Superior temporal gyrus (tissue), 1 donor: ENCODE data around the gene GXYLT1.
"Not testable (repeated sequence)": the region's sequence is repeated elsewhere in the genome, so short reads cannot be mapped to it uniquely, and the experiment has no call there.

Source experiments
- DNase-seq: peaks from one replicate; pipeline ENCODE4 v3.0.0-alpha.2; 2016; ENCODE audit errors: extremely low spot score

Gene GXYLT1

DNA sequence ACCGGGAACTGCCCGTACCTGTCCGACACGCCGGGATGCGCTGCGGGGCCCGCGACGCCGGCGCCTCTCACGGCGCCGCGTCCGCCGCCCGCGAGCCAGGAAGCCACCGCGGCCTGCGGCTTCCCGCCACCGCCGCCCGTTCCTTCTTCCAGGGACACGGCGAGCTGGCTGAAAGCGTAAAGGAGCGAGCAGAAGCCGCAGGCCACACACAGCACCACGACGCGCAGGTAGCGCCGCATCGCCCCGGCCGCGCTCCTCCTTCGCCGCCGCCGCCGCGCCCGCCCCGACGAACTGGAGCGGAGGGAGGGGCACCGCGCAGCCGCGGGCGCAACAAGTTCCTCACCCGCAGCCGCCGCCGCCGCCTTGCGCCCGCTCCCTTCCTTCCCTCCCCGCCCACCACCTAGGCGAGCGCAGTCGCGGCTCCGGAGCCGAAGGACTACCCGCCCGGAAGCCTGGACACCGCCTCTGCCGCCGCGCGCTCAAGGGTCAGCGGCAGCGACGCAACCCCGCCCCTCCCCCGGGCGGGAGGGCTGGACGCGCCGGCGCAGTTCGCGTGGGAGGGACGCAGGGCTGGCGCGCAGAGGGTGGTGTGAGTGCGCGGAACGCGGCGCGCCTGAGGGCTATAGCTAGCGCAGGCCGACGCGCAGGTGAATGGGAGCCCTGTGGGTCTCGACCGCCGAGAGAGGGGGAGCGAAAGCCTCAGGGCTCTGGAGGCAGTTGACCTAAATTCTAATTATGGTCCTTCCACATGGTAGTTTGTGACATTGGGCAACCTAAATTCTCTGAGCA lies at the start of gene GXYLT1:
TSS of gene GXYLT1 (minus strand) at position 467 of the 789 bp plus-strand sequence. CDS start at position 239, 228 bp downstream.
- DNase-seq = peak; percentile 90

DNA sequence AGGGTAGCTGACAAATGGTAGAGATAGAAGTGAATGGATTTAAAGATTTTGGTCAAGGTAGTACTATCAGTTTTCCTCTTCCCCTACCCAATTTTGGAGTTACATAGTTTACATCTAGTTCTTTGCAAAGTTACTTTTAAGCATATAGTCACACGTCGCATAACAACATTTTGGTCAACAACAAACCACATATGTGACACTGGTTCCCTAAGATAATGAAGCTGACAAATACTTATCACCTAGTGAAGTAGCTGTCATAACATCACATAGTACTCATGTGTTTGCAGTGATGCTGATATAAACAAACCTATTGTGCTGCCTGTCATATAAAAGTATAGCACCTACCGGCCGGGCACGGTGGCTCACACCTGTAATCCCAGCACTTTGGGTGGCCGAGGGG lies 48.0 kb upstream of the GXYLT1 start:
- no peak for DNase-seq

DNA sequence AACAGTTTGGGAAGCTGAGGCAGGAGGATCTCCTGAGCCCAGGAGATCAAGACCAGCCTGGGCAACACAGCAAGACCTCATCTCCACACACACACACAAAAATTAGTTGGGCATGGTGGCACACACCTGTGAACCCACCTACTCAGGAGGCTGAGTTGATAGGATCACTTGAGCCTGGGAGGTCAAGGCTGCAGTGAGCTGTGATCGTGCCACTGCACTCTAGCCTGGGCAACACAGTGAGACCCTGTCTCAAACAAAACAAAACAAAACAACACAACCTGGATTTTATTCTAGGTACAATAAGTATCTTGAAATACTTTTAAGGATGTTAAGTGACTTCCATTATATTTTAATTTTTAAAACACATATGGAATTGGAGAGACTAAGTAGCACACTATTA lies 47.6 kb upstream of the GXYLT1 start:
- DNase-seq = no peak

GRCh38 chr12:42190376-42190775 lies 45.7 kb upstream of the GXYLT1 start:
- DNase-seq = no peak

DNA sequence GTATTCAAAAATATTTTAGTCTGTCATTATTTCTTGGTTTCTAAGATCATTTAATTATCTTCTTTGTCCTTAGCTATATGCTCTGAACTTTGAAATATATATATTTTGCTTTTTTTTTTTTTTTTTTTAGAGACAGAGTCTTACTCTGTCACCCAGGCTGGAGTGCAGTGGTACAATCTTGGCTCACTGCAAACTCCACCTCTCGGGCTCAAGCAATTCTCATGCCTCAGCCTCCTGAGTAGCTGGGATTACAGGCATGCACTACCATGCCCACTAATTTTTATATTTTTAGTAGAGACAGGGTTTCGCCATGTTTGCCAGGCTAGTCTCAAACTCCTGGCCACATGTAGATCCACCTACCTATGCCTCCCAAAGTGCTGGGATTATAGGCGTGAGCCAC lies 43.6 kb upstream of the GXYLT1 start:
- not testable (repeated sequence) for DNase-seq

- no peak for DNase-seq
Measured at GRCh38 chr12:42187799-42188198, 43.1 kb upstream of the GXYLT1 start.

DNA sequence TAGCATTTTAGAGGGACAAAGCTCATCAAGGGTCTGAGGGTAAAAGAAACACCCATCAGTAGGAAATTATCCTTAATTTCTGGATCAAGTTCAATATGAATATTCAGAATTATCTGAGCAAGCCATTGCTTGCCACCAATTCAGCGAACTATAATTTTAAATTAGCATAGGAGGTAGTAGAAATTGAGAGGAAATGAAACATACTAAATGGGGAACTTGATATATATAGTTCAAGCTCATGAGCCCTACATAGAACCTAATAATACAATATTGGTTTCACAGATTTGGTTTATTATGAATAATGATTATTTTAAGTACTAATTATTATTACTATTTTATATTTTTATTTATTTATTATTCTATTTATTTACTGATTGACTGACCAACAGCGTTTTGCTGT lies 42.1 kb upstream of the GXYLT1 start:
- no peak for DNase-seq

DNA sequence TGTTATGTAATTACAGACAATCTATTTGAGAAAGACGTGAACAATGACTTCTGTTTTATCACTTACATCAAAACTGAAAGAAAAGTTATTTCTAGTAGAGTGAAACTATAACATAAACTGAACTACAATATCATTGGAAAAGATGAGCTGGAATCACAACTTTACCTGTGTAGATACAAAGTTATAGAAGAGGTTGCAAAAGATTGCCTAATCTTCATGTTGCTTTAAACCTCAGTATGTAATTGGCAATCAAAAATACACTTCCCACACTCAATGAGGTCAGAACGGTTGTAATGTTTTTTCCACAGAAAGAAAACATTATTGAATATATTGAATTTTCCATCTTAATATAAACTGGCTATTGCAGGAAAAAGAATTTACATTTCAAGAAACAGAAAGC lies 37.7 kb upstream of the GXYLT1 start:
- DNase-seq = no peak

- no peak for DNase-seq
Measured at GRCh38 chr12:42180990-42181596, 36.4 kb upstream of the GXYLT1 start.

DNA sequence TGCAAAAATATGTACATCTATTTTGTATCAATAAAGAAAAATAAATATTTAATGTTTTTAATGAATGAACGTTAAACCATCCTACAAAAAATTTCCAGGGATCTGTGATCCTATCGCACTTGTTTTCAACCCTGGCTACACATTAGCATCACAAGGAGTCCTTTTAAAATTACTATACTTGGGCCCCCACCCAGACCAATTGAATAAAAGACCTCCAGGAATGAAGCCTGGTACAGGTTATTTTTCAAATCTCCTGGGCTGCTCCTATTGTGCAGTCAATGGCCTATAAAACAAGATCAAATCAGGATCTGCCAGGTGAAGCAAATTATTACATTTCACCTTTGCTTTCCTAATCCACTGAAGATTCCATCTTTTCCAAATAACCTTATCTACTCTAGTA lies 33.4 kb upstream of the GXYLT1 start:
- DNase-seq = no peak

- DNase-seq = no peak
Measured at GRCh38 chr12:42174978-42175377, 30.3 kb upstream of the GXYLT1 start.

GRCh38 chr12:42173961-42174521 lies 29.4 kb upstream of the GXYLT1 start:
- DNase-seq = no peak

- no peak for DNase-seq
Measured at GRCh38 chr12:42172441-42173210, 28.0 kb upstream of the GXYLT1 start.

- DNase-seq = no peak
Measured at GRCh38 chr12:42167711-42168110, 23.0 kb upstream of the GXYLT1 start.

- DNase-seq = no peak
Measured at GRCh38 chr12:42166501-42166900, 21.8 kb upstream of the GXYLT1 start.

DNA sequence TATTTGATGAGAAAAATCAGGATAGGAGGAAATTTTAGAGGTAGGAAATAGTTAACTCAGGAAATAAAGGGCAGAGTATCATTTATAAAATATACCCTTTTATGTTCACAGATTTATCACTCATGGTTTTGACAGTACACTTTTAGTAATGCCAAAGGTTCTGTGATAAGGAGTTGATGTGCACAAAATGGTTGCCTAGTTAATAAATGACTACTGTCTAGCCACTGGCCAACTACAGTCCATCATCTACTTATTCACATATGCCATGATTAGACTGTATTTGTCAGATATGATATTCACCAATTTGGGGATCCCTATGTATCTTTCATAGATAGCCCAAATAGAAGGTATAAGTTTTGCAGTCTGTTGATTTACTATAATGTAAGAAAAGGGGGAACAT lies 19.2 kb upstream of the GXYLT1 start:
- no peak for DNase-seq

DNA sequence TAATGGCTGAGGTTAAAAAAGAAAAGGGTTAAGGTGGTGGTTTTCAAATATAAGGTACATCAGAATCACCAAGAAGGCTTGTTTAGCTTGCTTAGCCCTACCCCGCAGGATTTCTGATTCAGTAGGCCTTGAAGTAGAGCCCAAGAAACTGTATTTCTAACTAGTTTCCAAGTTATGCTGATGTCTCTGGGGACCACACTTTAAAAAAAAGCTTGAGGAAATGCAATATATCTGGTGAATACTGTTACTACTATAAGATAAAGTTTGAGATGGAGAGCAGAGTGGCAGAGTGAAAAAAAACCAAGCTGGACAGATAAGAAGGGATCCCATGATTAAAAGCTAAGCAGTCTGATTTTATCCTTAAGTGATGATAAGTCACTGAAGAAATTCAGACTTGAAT lies 18.3 kb upstream of the GXYLT1 start:
- no peak for DNase-seq

DNA sequence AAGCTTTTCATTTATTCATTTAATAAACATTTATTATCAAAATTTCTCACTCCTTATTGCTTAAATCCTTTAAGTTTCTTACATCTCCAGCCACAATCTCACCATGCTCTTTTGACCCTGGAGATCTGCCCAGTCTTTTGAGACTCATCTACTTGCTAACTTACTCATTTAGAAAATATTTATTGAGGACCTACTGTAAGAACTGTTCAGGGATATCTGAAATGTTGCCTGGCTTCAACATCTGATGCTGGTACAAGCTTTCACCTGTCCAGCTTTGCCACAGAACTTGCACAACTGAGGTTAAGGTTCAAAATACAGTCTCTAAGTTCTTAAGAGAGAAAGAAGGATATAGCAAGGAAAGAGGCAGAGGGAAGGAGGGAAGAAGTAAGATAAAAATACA lies 17.5 kb upstream of the GXYLT1 start:
- DNase-seq = no peak

- no peak for DNase-seq
Measured at GRCh38 chr12:42161529-42161928, 16.9 kb upstream of the GXYLT1 start.

DNA sequence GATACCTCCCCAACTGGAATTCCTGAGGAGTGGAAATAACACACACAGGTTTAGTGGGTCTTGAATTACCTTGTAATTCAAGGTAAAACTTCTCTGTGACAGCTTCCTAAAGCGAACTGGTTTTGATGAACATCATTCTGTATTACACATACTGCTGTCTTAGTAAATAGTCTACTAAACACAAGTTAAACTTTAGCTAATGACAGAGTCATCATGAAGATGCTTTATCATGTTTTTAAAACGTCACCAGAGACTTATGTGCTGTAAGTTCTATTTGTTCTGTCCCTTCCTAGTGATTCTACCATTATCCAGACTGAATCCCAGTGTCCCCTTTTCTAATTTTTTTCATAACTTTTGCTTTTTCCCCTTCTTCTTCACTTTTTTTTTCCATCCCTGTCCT lies 11.6 kb upstream of the GXYLT1 start:
- no peak for DNase-seq

- no peak for DNase-seq
Measured at GRCh38 chr12:42145552-42146215, 1.0 kb upstream of the GXYLT1 start.

GRCh38 chr12:42145197-42145549 lies 499 bp upstream of the GXYLT1 start:
- DNase-seq = no peak
